Gastrocnemius medialis (tissue), 4 donors: Measurements from ENCODE around the gene IL11RA.

Source experiments
- CTCF ChIP-seq, 5 experiments: fragments of 450-650 bp in 3 of 5; fragments of 200-600 bp in 2 of 5; sonication (generic) in 2 of 5; IDR thresholded peaks in 4 of 5; conservative IDR thresholded peaks in 1 of 5; 1 replicate in 4 of 5; 2 replicates in 1 of 5; pipeline ENCODE4 v1.5.1; 2016 to 2019; ENCODE audit warnings: antibody characterized with exemption in 5 of 5, mild to moderate bottlenecking in 3 of 5, moderate library complexity in 3 of 5
- POLR2A ChIP-seq, 2 donors: fragments of 450-650 bp; IDR thresholded peaks; one replicate each; pipeline ENCODE4 v1.6.1; 2017; ENCODE audit warnings: antibody characterized with exemption in 2 of 2, mild to moderate bottlenecking in 2 of 2, moderate library complexity in 2 of 2

GRCh38 chr9:34642679-34643078, 9.3 kb upstream of the IL11RA start:
- TF ChIP-seq CTCF (IDR thresholded peaks at IDR 0.05 in 4 of 5, conservative IDR thresholded peaks at IDR 0.05 in 1 of 5) (no peak), POLR2A (IDR thresholded peaks at IDR 0.05) (no peak)
